Effector memory CD4-positive, alpha-beta T cell (primary cell): Measurements from ENCODE around the gene PTPRN2.
"Not testable (repeated sequence)": the region's sequence is repeated elsewhere in the genome, so short reads cannot be mapped to it uniquely, and the experiment has no call there.

Source experiments
- DNase-seq, 3 donors: peaks; one replicate each; pipeline ENCODE4 v3.0.0-alpha.2; 2020
- H3K27ac ChIP-seq: 2 replicates; pipeline ENCODE4 v1.7.0; 2013; ENCODE audit warnings: mild to moderate bottlenecking, low read length, moderate library complexity; ENCODE audit not compliant: insufficient read depth, poor library complexity, severe bottlenecking
- H3K27me3 ChIP-seq: replicated peaks from 2 replicates; pipeline ENCODE4 v1.7.0; 2013; ENCODE audit warnings: mild to moderate bottlenecking, low read length; ENCODE audit not compliant: insufficient read depth, control insufficient read depth, poor library complexity, severe bottlenecking
- H3K36me3 ChIP-seq: 2 replicates; pipeline ENCODE4 v1.7.0; 2013; ENCODE audit warnings: mild to moderate bottlenecking, low read length, moderate library complexity; ENCODE audit not compliant: control insufficient read depth, insufficient read depth
- H3K4me1 ChIP-seq: 2 replicates; pipeline ENCODE4 v1.7.0; 2013; ENCODE audit warnings: low read length, mild to moderate bottlenecking; ENCODE audit not compliant: control insufficient read depth, insufficient read depth, poor library complexity, severe bottlenecking
- H3K4me3 ChIP-seq: 2 replicates; pipeline ENCODE4 v1.7.0; 2013; ENCODE audit warnings: low read length, low read depth, mild to moderate bottlenecking; ENCODE audit not compliant: insufficient read depth, poor library complexity, severe bottlenecking
- H3K9me3 ChIP-seq: 2 replicates; pipeline ENCODE4 v1.7.0; 2013; ENCODE audit warnings: mild to moderate bottlenecking, low read length, moderate library complexity; ENCODE audit not compliant: control insufficient read depth

The PTPRN2 gene

GRCh38 chr7:157567666-157568065, 1020.0 kb downstream of the PTPRN2 start:
- no peak for DNase-seq
- H3K27me3 ChIP-seq: no peaks in the 10 kb centered on the region
- no peak overlapping the region for H3K4me3 ChIP-seq
- no peak overlapping the region for H3K27ac ChIP-seq
- no peaks in the 10 kb centered on the region for H3K36me3 ChIP-seq
- H3K4me1 ChIP-seq: peaks cover 7% of the 10 kb centered on the region
- no peaks in the 10 kb centered on the region for H3K9me3 ChIP-seq

- peaks cover 7% of the 10 kb centered on the region for H3K4me1 ChIP-seq
- H3K27ac ChIP-seq: no peak overlapping the region
- DNase-seq: no peak
- H3K4me3 ChIP-seq: no peak overlapping the region
- no peaks in the 10 kb centered on the region for H3K9me3 ChIP-seq
- no peaks in the 10 kb centered on the region for H3K36me3 ChIP-seq
- H3K27me3 ChIP-seq: no peaks in the 10 kb centered on the region
Measured at GRCh38 chr7:157566631-157567006, 1021.0 kb downstream of the PTPRN2 start.

GRCh38 chr7:157565981-157566630, 1021.5 kb downstream of the PTPRN2 start:
- Histone ChIP-seq H3K9me3 (no peaks in the 10 kb centered on the region), H3K27me3 (no peaks in the 10 kb centered on the region), H3K27ac (no peak overlapping the region), H3K4me3 (no peak overlapping the region), H3K36me3 (no peaks in the 10 kb centered on the region), H3K4me1 (peaks cover 7% of the 10 kb centered on the region)
- DNase-seq: no peak

GRCh38 chr7:157565201-157565626, 1022.4 kb downstream of the PTPRN2 start:
- no peaks in the 10 kb centered on the region for H3K9me3 ChIP-seq
- H3K27me3 ChIP-seq: no peaks in the 10 kb centered on the region
- H3K4me1 ChIP-seq: peaks cover 7% of the 10 kb centered on the region
- H3K4me3 ChIP-seq: no peak overlapping the region
- no peak for DNase-seq
- H3K36me3 ChIP-seq: no peaks in the 10 kb centered on the region
- no peak overlapping the region for H3K27ac ChIP-seq

GRCh38 chr7:157564517-157565177, 1023.0 kb downstream of the PTPRN2 start:
- Histone ChIP-seq H3K36me3 (no peaks in the 10 kb centered on the region), H3K27me3 (no peaks in the 10 kb centered on the region), H3K9me3 (no peaks in the 10 kb centered on the region), H3K27ac (no peak overlapping the region), H3K4me3 (no peak overlapping the region), H3K4me1 (peaks cover 7% of the 10 kb centered on the region)
- no peak for DNase-seq

GRCh38 chr7:157563467-157564135, 1024.0 kb downstream of the PTPRN2 start:
- H3K36me3 ChIP-seq, H3K27ac ChIP-seq, H3K4me1 ChIP-seq, H3K4me3 ChIP-seq, H3K9me3 ChIP-seq, H3K27me3 ChIP-seq, DNase-seq: not testable (repeated sequence)

- not testable (repeated sequence) for H3K4me3 ChIP-seq, H3K4me1 ChIP-seq, H3K27ac ChIP-seq, H3K36me3 ChIP-seq, H3K9me3 ChIP-seq, DNase-seq, H3K27me3 ChIP-seq
Measured at GRCh38 chr7:157562522-157563398, 1024.9 kb downstream of the PTPRN2 start.

- Histone ChIP-seq H3K4me1 (no peaks in the 10 kb centered on the region), H3K27me3 (no peaks in the 10 kb centered on the region), H3K4me3 (no peak overlapping the region), H3K36me3 (no peaks in the 10 kb centered on the region), H3K9me3 (no peaks in the 10 kb centered on the region), H3K27ac (no peak overlapping the region)
- DNase-seq: no peak
Measured at GRCh38 chr7:157561816-157562410, 1025.7 kb downstream of the PTPRN2 start.

GRCh38 chr7:157561523-157561785, 1026.2 kb downstream of the PTPRN2 start:
- Histone ChIP-seq H3K4me1 (no peaks in the 10 kb centered on the region), H3K27me3 (no peaks in the 10 kb centered on the region), H3K4me3 (no peak overlapping the region), H3K9me3 (no peaks in the 10 kb centered on the region), H3K36me3 (no peaks in the 10 kb centered on the region), H3K27ac (no peak overlapping the region)
- no peak for DNase-seq
